Neutrophil (primary cell): ENCODE measurements around the gene CACNA1F.

Source experiments
- H3K27ac ChIP-seq: fragments of 200-600 bp; sonication (generic); 2 replicates; pipeline ENCODE4 v1.5.1; 2016; ENCODE audit warnings: mild to moderate bottlenecking, moderate library complexity
- H3K27me3 ChIP-seq: fragments of 200-600 bp; sonication (generic); 2 replicates; pipeline ENCODE4 v1.6.0; 2016; ENCODE audit warnings: mild to moderate bottlenecking
- H3K36me3 ChIP-seq: fragments of 200-600 bp; sonication (generic); 2 replicates; pipeline ENCODE4 v1.5.1; 2017
- H3K4me1 ChIP-seq, 2 experiments: fragments of 200-600 bp in 1 of 2; sonication (generic) in 1 of 2; 1 replicate in 1 of 2; 2 replicates in 1 of 2; pipeline versions ENCODE4 v1.5.1 to v1.6.1; 2013 to 2016; ENCODE audit warnings: low read depth in 1 of 2, low read length in 1 of 2, mild to moderate bottlenecking in 1 of 2, moderate library complexity in 1 of 2; ENCODE audit not compliant: control insufficient read depth in 1 of 2, insufficient read depth in 1 of 2
- H3K4me3 ChIP-seq, 2 experiments: fragments of 200-600 bp in 1 of 2; sonication (generic) in 1 of 2; 1 replicate in 1 of 2; 2 replicates in 1 of 2; pipeline ENCODE4 v1.5.1; 2013 to 2016; ENCODE audit warnings: low read depth in 1 of 2, low read length in 1 of 2, mild to moderate bottlenecking in 1 of 2, moderate library complexity in 1 of 2
- H3K9me3 ChIP-seq: fragments of 200-600 bp; sonication (generic); 2 replicates; pipeline ENCODE4 v1.5.1; 2016
- TF ChIP-seq, protein P1 (sequence below): fragments of 200-600 bp; sonication (generic); IDR thresholded peaks from 2 replicates; pipeline ENCODE4 v1.5.1; 2016; ENCODE audit warnings: antibody characterized with exemption

Gene CACNA1F

DNA sequence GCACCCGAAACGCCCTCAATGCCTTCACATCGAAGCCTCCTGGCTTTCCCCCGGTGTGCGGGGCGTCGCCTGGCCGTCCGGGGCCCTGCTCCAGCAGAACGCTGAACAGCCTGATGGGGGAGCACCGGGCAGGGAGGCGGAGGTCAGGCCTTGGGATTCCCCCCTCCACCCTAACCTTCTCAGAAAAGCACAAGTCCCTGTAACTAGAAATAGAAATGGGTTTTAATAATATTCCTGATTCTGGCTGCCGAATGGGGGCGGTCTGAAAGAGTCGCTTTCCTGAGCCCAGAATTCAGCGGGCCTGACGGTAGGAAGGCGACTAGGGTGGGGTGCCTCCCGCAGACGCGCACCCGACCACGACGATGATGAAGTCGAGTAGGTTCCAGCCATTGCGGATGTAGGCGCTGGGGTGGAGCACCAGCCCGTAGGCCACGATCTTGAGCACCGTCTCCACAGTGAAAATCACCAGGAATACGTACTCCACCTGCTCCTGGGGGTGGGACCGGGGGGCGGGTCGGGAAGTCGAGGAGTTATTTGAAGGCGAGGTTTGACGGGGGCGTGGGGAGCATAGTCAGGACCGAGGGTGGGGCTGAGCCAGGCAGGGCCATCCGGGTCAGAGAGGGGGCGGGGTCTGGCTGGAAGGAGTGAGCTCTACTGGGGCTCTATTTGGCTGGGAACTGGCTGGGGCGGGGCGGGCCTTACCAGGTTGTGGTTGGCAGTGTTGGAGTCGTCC is 2.5 kb downstream of the CACNA1F start:
- H3K27ac ChIP-seq = peak overlapping the region; percentile 60
- H3K4me3 ChIP-seq = peak overlapping the region; percentile 60 to 61
- H3K9me3 ChIP-seq = no peaks in the 10 kb centered on the region
- no peaks in the 10 kb centered on the region for H3K36me3 ChIP-seq
- no peaks in the 10 kb centered on the region for H3K27me3 ChIP-seq
- peaks cover 9 to 15% of the 10 kb centered on the region in 2 experiments for H3K4me1 ChIP-seq
- TF ChIP-seq, protein P1, sequence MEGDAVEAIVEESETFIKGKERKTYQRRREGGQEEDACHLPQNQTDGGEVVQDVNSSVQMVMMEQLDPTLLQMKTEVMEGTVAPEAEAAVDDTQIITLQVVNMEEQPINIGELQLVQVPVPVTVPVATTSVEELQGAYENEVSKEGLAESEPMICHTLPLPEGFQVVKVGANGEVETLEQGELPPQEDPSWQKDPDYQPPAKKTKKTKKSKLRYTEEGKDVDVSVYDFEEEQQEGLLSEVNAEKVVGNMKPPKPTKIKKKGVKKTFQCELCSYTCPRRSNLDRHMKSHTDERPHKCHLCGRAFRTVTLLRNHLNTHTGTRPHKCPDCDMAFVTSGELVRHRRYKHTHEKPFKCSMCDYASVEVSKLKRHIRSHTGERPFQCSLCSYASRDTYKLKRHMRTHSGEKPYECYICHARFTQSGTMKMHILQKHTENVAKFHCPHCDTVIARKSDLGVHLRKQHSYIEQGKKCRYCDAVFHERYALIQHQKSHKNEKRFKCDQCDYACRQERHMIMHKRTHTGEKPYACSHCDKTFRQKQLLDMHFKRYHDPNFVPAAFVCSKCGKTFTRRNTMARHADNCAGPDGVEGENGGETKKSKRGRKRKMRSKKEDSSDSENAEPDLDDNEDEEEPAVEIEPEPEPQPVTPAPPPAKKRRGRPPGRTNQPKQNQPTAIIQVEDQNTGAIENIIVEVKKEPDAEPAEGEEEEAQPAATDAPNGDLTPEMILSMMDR = no peak

DNA sequence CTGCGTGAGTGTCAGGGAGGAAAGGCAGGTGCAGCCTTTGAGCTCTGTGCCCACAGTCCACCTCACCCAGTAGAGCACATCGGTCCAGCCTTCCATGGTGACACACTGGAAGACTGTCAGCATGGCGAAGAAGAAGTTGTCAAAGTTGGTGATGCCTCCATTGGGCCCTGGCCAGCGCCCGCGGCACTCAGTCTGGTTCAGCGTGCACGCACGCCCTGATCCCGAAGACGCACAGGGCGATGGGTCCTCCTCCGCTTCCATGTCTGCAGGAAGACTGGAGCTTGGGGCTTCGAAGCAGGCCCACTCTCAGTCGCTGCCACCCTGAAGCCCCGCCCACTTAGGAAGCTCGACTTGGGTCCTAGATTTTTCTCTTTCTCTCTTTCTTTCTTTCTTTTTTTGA is 5.0 kb downstream of the CACNA1F start:
- TF ChIP-seq, protein P1 = no peak
- Histone ChIP-seq H3K9me3 (no peaks in the 10 kb centered on the region), H3K4me1 (peaks cover 5 to 9% of the 10 kb centered on the region in 2 experiments), H3K36me3 (no peaks in the 10 kb centered on the region), H3K27ac (no peak overlapping the region), H3K27me3 (no peaks in the 10 kb centered on the region), H3K4me3 (no peak overlapping the region)

DNA sequence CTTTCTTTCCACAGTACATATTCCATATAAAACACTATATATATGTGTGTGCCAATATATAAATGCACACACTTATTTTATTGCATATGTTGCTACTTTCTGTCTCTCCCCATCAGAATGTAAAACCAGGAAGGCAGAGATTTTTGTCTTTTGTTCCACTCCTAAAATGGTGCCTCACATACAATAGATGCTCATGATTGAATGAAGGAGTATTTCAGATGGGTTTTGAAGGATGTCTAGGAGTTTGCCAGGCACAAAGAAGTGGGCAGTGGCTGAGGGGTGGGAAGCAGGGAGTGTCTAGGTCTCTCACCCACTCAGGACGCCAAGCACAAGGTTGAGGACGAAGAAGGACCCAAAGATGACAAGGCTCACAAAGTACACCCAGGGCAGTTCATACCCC is 5.4 kb downstream of the CACNA1F start:
- TF ChIP-seq, protein P1 = no peak
- no peaks in the 10 kb centered on the region for H3K9me3 ChIP-seq
- H3K27me3 ChIP-seq = no peaks in the 10 kb centered on the region
- H3K27ac ChIP-seq = no peak overlapping the region
- no peaks in the 10 kb centered on the region for H3K36me3 ChIP-seq
- H3K4me3 ChIP-seq = no peak overlapping the region
- peaks cover 5 to 9% of the 10 kb centered on the region in 2 experiments for H3K4me1 ChIP-seq

DNA sequence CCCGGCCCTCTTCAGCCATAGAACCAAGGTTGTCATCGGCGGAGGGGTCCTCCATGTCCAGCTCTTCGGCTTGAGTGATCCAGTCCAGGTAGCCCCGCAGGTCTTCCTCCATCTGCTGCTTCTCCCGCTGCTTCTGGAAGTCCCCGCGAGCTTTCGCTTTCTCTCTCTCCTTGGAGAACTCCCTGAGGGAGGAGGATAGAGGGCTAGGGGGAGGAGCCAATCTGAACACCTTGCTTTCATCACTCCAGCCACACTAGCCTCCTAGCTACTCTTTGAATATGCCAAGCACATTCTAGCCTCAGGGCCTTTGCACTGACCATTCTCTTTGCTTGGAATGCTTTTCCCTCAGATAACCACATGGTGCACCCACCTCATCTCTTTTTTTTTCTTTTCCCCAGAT is 6.2 kb downstream of the CACNA1F start:
- Histone ChIP-seq H3K36me3 (no peaks in the 10 kb centered on the region), H3K27me3 (no peaks in the 10 kb centered on the region), H3K4me3 (no peak overlapping the region), H3K27ac (no peak overlapping the region), H3K9me3 (no peaks in the 10 kb centered on the region), H3K4me1 (peaks cover 5 to 9% of the 10 kb centered on the region in 2 experiments)
- TF ChIP-seq, protein P1 = no peak

DNA sequence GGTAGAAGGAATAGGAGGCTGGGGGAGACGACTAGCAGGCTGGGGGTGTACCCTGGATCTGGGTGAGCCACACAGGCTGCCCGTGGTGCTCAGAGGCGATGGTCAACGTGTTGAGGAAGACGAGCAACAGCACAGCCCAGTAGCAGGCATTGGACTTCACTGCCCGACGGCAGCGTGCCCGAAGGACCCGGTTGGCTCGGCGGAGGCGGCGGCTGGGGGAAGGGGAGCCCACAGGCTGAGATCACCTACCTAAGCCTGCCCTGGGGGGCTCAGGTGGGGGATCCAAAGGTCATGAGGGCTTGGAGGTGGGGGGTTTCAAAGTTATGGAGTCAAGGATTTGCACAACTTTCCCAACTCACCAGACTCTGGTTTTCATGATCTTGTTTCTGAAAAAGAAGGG is 7.3 kb downstream of the CACNA1F start:
- Histone ChIP-seq H3K4me3 (no peak overlapping the region), H3K9me3 (no peaks in the 10 kb centered on the region), H3K4me1 (peaks cover 0 to 5% of the 10 kb centered on the region in 2 experiments), H3K27ac (no peak overlapping the region), H3K27me3 (no peaks in the 10 kb centered on the region), H3K36me3 (no peaks in the 10 kb centered on the region)
- TF ChIP-seq, protein P1 = no peak
